GM10847 (cell line): ENCODE data around the gene FAM163B.

Source experiments
- POLR2A ChIP-seq: IDR thresholded peaks from 2 replicates; pipeline ENCODE4 v1.6.1; 2011; ENCODE audit not compliant: insufficient read length; ENCODE audit errors: extremely low read depth

Gene FAM163B

DNA sequence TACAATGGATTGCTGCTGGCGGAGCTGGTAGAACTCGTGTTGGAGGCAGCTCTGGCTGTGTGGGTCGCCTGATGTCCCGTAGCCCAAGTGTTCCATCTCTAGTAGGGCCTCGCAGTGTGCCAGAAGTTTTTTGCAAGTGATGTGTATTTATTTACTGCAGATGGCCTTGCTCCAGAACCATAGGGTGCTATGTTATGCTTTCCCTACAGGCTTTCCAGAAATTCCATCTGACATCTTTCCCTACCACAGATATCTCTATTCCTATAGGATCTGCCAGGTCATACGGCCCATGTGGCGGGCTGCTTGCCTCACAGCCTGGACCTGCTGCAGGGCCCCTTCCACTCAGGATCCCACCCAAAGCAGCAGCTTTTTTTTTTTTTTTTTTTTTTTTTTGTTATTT lies 57.7 kb downstream of the FAM163B start:
- no peak for TF ChIP-seq POLR2A

DNA sequence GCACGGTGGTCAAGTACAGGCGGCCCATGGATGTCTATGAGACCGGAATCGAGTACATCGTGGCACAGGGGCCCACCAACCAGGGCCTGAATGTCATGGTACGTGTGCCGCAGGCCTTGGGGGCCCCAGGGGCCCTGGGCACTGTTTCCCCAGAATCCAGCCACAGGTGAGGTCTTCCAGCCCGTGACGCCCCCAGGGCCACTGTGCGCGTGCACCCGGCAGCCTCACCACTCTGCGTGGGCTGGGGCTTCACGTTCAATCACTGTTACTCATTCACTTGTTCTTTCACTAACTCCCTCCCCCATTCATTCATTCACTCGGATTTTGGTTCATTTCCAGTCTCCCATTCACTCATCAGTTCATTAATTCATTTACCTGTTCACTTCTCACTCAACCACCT lies 62.1 kb downstream of the FAM163B start:
- no peak for TF ChIP-seq POLR2A

GRCh38 chr9:133546287-133546680 lies 62.9 kb downstream of the FAM163B start:
- no peak for TF ChIP-seq POLR2A

- TF ChIP-seq POLR2A = no peak
These were observed 63.5 kb downstream of the FAM163B start for GRCh38 chr9:133545494-133546286.

- no peak for TF ChIP-seq POLR2A
These were observed 65.3 kb downstream of the FAM163B start for GRCh38 chr9:133543772-133544467.

- TF ChIP-seq POLR2A = no peak
These were observed 67.2 kb downstream of the FAM163B start for GRCh38 chr9:133542002-133542401.

GRCh38 chr9:133540698-133541025 lies 68.5 kb downstream of the FAM163B start:
- TF ChIP-seq POLR2A = no peak

DNA sequence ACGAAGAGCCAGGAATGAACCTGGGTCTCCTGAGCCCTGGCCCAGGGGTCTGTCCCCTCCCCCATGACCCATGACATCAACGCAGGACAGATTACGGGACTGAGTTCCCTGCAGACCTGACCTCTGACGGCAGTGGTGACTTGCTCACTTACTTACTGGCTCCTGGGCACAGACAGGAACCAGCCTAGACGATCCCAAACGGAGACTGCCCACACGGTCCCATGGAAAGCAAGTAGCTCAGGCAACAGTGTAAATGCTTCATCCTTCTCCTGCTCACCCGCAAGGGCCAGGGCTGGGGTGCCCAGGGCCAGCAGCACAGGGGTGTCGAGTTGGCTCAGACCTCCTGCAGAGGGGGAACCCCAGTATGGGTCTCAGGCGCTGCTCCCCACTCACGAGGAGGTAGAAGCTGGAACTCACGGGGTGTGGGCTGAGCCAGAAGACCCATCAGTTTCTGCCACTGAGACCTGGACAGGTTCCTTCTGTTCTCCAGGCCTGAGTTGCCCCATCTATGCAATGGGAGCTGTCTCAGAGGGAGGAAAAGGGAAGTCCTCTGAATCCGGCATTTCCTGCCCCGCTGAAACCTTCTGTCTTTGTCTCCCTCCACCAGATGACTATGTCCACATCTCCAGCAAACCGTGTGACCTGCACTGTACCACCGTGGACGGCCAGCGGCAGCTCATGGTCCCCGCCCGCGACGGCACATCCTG lies 69.0 kb downstream of the FAM163B start:
- no peak for TF ChIP-seq POLR2A

- TF ChIP-seq POLR2A = no peak
These were observed 70.0 kb downstream of the FAM163B start for GRCh38 chr9:133538851-133539833.

GRCh38 chr9:133538176-133538575 lies 71.0 kb downstream of the FAM163B start:
- TF ChIP-seq POLR2A = no peak

DNA sequence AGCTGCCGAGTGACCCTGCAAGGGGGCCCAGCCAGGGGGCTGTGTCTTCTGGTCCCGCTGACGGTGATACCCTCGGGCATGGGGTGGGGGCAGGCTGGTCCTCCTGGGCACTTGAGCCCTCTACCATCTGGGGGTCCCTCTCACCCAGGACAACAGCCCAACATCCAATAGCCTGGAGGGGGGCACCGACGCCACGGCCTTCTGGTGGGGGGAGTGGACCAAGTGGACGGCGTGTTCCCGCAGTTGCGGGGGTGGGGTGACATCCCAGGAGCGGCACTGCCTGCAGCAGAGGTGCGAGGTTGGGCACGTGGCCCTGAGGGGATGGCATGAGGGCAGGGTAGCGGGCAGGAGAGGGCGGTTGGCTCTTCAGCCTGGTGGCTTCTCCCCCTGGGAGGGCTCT lies 71.9 kb downstream of the FAM163B start:
- TF ChIP-seq POLR2A = no peak

- TF ChIP-seq POLR2A = no peak
These were observed 72.7 kb downstream of the FAM163B start for GRCh38 chr9:133536536-133536935.

- no peak for TF ChIP-seq POLR2A
These were observed 73.1 kb downstream of the FAM163B start for GRCh38 chr9:133536080-133536479.

- no peak for TF ChIP-seq POLR2A
These were observed 73.8 kb downstream of the FAM163B start for GRCh38 chr9:133535306-133535877.
